Activated CD4-positive, CD25-positive, alpha-beta regulatory T cell treated with anti-CD3 and anti-CD28 coated beads, Interleukin-2, amount 50 U/mL, for 72 hours (primary cell): ENCODE measurements around the gene SLC19A1.

Experiments
- DNase-seq: peaks from one replicate; pipeline ENCODE4 v3.0.0; 2021

The SLC19A1 gene

DNA sequence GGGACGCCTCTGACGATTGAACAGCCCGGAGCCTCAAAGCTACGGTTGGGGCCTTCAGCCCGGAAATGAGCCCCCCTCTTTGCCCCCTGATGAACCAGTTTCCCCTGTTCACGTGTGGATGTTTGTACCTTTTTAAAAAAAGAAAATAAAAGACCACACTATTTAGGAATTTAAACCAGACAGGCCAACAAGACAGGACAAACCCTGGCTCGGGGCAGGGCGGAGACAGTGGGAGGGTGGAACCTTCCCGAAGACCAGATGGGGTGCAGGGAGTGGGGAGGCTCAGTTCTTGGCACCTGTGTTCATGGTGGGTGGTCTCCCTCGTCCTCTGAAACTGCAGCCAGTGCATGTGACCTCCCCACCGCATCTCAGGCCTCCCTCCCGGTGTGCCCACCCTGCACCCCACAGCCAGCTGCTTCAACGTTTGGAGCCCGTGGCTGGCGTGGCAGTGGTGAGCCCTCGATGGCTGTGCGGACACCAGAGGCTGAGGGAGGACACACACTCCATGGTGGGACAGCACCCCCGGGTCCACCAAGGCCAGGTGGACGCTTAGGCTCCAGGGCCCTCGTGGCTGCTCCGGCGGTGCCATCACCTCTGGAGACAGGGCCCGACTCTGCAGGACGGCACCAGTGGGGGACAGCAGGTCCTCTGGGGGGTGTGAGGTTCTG lies 91.7 kb downstream of the SLC19A1 start:
- no peak for DNase-seq

DNA sequence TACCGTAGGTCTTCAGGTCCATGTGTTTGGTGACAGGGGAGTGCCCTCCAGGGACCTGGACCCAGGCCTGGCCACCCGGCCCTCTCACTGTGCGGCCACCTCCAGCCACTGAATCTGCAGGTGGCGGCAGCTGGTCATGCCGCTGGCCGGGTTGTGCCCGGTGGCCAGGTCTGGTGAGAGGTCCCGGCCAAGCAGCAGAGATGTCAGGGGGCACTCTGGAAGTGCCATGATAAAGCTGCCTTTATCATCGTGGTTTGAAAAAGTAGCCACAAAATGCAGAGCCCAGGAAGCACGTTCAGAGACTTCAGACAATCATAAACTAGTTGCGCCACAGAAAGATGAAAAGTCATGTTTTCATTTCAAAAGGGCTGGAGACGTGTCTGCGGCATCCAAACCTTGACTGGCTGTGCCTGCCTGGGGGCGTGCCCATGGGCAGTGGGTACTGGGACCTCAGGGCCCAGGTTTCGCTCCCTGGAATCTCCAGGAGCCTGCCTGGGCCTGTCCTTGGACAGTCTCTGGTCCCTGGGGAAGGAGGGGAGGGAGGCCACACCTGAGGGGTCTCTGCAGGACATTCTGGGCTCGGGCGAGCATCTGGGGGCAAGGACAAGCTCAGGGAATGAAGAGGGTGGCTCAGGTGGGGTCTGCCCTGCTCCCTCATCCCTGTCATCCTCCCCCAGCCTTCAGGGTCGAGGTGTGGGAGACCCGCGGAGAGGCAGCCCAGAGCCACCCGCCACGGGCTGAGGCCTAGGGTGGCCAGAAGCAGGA lies 92.4 kb downstream of the SLC19A1 start:
- DNase-seq, result no peak

DNA sequence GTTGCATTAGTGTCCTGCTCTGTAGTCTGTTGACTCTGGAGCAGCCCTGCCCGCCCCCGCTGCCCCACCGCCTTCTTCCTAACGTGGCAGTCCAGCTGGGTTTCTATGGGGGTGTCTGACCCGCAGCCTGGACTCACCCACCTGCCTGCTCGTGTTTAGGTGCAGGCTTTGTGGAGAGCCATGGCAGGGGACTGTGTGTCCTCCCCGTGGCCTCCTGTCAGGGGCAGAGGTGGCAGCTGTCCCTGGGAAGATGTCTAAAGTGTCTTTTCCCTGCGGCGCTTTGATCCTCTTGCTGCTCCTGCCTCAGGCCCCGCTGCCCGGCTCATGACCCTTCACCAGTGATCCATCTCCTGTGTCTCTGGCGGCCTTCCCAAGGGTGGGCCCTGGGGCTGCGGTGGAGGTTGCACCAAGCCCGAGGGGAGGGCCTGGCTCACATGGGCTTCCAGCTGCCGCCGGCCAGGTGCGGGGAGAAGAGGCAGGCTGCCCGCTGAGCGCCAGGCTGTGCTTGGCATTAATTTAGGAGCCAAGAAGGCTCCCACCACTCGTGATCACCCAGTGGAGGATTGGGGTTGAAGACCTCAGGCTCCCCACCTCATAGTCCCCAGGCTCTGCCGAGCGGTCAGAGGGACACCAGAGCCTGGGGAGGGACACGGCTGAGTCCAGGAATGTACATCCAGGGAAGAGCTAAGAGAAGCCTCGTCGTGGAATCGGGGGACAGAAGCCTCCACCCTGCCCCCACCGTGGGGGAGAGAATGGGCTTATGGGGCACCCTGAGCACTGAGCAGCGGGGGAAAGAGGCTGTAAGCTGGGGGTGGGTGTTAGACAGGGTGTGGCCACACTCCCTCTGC lies 93.2 kb downstream of the SLC19A1 start:
- DNase-seq, result no peak

DNA sequence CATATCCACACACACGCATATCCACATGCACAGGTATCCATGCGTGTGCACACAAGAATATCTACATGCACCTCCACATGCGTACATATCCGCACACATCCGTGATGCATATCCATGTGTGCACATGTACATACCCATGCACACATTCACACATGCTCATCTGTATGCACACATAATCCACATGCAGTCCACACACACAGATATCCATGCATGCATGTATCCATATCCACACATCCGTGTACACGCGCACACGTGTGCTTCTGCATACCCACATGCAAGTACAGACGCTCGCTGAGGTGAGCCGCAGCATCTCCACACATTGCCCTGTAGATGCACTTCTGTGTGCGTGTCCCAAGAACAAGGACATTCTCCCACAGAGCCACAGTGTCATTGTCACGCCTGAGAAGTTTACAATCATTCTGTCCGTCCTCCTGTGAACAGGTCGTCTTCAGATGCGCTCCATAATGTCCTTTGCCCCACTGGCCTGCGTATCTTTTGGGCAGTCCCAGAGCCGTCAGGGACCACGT lies 93.9 kb downstream of the SLC19A1 start:
- no peak for DNase-seq
